Measurements from ENCODE around the gene HDAC4. TPM values are rescaled to one million over a fixed set of nuclear protein-coding genes. Genes with fewer than 3 reads are reported as not detected.

Gene HDAC4
- total RNA-seq, 1 experiment from 2014 or later, result 44.4 TPM

DNA sequence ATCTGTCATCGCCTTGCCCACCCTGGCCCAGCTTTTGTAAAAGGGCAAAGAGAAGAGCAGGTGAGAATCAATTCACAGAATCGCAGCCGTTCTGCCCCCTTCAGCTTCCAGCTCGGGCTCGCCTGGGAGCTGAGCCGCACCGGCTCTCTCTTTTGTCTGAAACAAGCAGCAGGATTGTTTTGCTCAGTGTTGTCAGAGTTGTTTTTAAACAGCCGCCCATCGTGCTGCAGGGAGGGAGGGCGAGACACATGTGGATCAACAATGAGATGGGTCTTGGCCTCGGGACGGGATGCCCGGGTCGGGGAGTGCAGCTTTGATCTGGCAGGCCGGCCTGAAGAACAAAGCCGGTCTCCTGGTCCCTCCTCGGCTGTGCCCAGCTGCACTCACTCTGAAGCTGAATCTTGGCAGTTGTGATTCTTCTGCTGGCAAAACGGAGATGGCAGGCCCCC, 39.7 kb upstream of the HDAC4 start:
- Mint-ChIP-seq H3K27me3 (ENCODE audit: low read depth) (peaks cover 30% of the 10 kb centered on the region), H3K4me1 (peaks cover 21% of the 10 kb centered on the region), H3K27ac (peak overlapping the region; percentile 23; the same call in 1 of the 2 replicates), H3K36me3 (no peaks in the 10 kb centered on the region), H3K4me3 (peak overlapping the region; percentile 64), H3K9me3 (peaks cover 14% of the 10 kb centered on the region)
- ChIA-PET POLR2A (no interaction called here), CTCF (interaction anchor here (0.8 to 1.3 kb wide), 5 partner anchors 40 to 384 kb away, joined by 3 to 6 read pairs (median 3); partner anchors contain the start of gene HDAC4)
- TF ChIP-seq ZNF121 (CRISPR knock-in tag; IDR thresholded peaks at IDR 0.05) (no peak), MXD4 (CRISPR knock-in tag; IDR thresholded peaks at IDR 0.05; ENCODE audit: borderline replicate concordance) (no peak), ZNF219 (CRISPR knock-in tag; IDR thresholded peaks at IDR 0.05; ENCODE audit: borderline replicate concordance) (no peak), RORB (CRISPR knock-in tag; IDR thresholded peaks at IDR 0.05) (no peak), NR1H2 (CRISPR knock-in tag; IDR thresholded peaks at IDR 0.05) (no peak), IRF2 (CRISPR knock-in tag; IDR thresholded peaks at IDR 0.05; ENCODE audit: borderline replicate concordance, low read depth) (no peak), ZBTB21 (CRISPR knock-in tag; IDR thresholded peaks at IDR 0.05; ENCODE audit: borderline replicate concordance) (no peak)
- TF ChIP-seq, protein P1, sequence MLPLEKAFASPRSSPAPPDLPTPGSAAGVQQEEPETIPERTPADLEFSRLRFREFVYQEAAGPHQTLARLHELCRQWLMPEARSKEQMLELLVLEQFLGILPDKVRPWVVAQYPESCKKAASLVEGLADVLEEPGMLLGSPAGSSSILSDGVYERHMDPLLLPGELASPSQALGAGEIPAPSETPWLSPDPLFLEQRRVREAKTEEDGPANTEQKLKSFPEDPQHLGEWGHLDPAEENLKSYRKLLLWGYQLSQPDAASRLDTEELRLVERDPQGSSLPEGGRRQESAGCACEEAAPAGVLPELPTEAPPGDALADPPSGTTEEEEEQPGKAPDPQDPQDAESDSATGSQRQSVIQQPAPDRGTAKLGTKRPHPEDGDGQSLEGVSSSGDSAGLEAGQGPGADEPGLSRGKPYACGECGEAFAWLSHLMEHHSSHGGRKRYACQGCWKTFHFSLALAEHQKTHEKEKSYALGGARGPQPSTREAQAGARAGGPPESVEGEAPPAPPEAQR (CRISPR knock-in tag; IDR thresholded peaks at IDR 0.05), result no peak
- TF ChIP-seq, protein P2, sequence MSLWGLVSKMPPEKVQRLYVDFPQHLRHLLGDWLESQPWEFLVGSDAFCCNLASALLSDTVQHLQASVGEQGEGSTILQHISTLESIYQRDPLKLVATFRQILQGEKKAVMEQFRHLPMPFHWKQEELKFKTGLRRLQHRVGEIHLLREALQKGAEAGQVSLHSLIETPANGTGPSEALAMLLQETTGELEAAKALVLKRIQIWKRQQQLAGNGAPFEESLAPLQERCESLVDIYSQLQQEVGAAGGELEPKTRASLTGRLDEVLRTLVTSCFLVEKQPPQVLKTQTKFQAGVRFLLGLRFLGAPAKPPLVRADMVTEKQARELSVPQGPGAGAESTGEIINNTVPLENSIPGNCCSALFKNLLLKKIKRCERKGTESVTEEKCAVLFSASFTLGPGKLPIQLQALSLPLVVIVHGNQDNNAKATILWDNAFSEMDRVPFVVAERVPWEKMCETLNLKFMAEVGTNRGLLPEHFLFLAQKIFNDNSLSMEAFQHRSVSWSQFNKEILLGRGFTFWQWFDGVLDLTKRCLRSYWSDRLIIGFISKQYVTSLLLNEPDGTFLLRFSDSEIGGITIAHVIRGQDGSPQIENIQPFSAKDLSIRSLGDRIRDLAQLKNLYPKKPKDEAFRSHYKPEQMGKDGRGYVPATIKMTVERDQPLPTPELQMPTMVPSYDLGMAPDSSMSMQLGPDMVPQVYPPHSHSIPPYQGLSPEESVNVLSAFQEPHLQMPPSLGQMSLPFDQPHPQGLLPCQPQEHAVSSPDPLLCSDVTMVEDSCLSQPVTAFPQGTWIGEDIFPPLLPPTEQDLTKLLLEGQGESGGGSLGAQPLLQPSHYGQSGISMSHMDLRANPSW (CRISPR knock-in tag; conservative IDR thresholded peaks at IDR 0.05; ENCODE audit: low read depth), result no peak
- TF ChIP-seq, protein P3, sequence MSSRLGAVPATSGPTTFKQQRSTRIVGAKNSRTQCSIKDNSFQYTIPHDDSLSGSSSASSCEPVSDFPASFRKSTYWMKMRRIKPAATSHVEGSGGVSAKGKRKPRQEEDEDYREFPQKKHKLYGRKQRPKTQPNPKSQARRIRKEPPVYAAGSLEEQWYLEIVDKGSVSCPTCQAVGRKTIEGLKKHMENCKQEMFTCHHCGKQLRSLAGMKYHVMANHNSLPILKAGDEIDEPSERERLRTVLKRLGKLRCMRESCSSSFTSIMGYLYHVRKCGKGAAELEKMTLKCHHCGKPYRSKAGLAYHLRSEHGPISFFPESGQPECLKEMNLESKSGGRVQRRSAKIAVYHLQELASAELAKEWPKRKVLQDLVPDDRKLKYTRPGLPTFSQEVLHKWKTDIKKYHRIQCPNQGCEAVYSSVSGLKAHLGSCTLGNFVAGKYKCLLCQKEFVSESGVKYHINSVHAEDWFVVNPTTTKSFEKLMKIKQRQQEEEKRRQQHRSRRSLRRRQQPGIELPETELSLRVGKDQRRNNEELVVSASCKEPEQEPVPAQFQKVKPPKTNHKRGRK (CRISPR knock-in tag; IDR thresholded peaks at IDR 0.05; ENCODE audit: borderline replicate concordance), result no peak
- DNase-seq (ENCODE audit: low spot score) (peak; percentile 26), ATAC-seq (peak; percentile 80)

DNA sequence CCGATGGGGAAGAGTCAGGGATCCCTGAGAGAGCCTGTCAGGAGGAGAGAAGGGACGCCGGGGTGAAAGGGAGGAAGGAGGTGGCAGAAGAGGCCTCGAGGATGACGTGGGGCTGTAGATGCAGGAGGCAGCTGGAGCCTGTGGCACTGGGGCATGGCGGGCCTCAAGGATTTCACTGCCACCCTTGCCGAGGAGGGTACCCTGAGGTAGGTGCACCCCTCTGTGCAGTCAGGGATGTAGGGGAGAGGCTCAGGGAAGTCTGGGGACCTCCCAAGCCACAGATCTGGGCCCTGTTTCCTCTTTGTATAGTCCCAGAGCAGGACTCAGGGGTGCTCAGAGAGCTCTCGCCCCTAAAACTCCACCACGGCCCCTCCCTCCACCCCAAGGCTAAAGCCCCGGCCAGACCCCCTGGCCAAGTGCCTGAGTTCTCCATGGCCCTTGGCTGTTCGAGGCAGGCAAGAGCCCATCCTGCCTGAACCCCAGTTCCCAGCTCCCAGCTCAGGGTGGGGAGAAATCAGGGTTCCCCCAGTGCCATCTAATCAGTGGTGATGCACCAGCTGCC, 39.0 kb upstream of the HDAC4 start:
- TF ChIP-seq ZNF219 (CRISPR knock-in tag; IDR thresholded peaks at IDR 0.05; ENCODE audit: borderline replicate concordance) (no peak), ZNF138 (CRISPR knock-in tag; conservative IDR thresholded peaks at IDR 0.05) (no peak)
- ChIA-PET POLR2A (no interaction called here), CTCF (interaction anchor here (0.8 to 1.3 kb wide), 3 partner anchors 39 to 301 kb away, joined by 3 to 6 read pairs (median 3); partner anchors contain the start of gene HDAC4)

DNA sequence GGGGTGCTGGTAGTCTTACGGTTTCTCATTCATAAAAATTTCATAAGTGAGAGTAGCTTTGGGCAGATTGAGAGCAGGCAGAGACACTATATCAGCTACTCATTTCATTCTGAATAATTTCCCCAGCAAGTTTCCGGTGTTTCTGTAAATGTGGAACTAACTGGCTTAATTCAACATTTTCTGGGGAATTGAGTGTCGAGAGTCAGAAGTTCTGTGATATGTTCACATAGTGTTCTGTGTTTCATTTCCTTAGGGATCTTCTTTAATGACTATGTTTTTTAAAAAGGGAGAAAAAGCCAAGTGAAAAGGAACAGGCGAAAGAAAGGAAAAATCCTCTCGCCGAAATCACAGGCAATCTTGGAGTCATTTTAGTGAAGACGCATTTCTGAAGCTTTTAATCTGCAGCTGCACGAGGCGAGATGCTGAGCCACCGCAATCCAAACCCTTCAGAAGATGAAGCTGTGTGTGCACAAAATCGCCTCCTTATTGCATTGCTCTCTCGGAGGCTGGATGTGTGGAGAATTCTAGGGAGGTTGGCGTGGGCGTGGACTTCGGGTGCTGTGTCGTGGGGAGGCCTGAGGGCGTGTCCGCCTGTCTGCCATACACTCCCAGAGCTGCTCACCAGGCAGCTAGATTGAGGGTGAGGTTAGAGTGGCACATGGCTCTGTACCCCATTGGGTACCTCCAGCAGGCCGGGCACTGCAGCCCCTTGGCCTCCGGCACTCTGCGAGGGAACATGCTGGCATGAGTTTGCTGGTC, 38.4 kb upstream of the HDAC4 start:
- ChIA-PET CTCF (no interaction called here), POLR2A (no interaction called here)
- DNase-seq (ENCODE audit: low spot score) (no peak), ATAC-seq (no peak)
- peaks cover 19% of the 10 kb centered on the region for H3K4me1 Mint-ChIP-seq
- H3K27ac Mint-ChIP-seq, result no peak overlapping the region
- H3K9me3 Mint-ChIP-seq, result peaks cover 14% of the 10 kb centered on the region
- no peak overlapping the region for H3K4me3 Mint-ChIP-seq
- H3K27me3 Mint-ChIP-seq (ENCODE audit: low read depth), result peaks cover 30% of the 10 kb centered on the region
- no peaks in the 10 kb centered on the region for H3K36me3 Mint-ChIP-seq
- no peak for TF ChIP-seq CBFB (CRISPR knock-in tag; IDR thresholded peaks at IDR 0.05; ENCODE audit: low read depth)
- no peak for TF ChIP-seq ZNF138 (CRISPR knock-in tag; conservative IDR thresholded peaks at IDR 0.05)
- no peak for TF ChIP-seq IRF2 (CRISPR knock-in tag; IDR thresholded peaks at IDR 0.05; ENCODE audit: borderline replicate concordance, low read depth)
- TF ChIP-seq, protein P4, sequence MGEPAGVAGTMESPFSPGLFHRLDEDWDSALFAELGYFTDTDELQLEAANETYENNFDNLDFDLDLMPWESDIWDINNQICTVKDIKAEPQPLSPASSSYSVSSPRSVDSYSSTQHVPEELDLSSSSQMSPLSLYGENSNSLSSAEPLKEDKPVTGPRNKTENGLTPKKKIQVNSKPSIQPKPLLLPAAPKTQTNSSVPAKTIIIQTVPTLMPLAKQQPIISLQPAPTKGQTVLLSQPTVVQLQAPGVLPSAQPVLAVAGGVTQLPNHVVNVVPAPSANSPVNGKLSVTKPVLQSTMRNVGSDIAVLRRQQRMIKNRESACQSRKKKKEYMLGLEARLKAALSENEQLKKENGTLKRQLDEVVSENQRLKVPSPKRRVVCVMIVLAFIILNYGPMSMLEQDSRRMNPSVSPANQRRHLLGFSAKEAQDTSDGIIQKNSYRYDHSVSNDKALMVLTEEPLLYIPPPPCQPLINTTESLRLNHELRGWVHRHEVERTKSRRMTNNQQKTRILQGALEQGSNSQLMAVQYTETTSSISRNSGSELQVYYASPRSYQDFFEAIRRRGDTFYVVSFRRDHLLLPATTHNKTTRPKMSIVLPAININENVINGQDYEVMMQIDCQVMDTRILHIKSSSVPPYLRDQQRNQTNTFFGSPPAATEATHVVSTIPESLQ (CRISPR knock-in tag; IDR thresholded peaks at IDR 0.05), result no peak
- no peak for TF ChIP-seq NR3C1 (CRISPR knock-in tag; conservative IDR thresholded peaks at IDR 0.05; ENCODE audit: low read depth)
- TF ChIP-seq ATF1 (CRISPR knock-in tag; IDR thresholded peaks at IDR 0.05), result no peak
- TF ChIP-seq, protein P5, sequence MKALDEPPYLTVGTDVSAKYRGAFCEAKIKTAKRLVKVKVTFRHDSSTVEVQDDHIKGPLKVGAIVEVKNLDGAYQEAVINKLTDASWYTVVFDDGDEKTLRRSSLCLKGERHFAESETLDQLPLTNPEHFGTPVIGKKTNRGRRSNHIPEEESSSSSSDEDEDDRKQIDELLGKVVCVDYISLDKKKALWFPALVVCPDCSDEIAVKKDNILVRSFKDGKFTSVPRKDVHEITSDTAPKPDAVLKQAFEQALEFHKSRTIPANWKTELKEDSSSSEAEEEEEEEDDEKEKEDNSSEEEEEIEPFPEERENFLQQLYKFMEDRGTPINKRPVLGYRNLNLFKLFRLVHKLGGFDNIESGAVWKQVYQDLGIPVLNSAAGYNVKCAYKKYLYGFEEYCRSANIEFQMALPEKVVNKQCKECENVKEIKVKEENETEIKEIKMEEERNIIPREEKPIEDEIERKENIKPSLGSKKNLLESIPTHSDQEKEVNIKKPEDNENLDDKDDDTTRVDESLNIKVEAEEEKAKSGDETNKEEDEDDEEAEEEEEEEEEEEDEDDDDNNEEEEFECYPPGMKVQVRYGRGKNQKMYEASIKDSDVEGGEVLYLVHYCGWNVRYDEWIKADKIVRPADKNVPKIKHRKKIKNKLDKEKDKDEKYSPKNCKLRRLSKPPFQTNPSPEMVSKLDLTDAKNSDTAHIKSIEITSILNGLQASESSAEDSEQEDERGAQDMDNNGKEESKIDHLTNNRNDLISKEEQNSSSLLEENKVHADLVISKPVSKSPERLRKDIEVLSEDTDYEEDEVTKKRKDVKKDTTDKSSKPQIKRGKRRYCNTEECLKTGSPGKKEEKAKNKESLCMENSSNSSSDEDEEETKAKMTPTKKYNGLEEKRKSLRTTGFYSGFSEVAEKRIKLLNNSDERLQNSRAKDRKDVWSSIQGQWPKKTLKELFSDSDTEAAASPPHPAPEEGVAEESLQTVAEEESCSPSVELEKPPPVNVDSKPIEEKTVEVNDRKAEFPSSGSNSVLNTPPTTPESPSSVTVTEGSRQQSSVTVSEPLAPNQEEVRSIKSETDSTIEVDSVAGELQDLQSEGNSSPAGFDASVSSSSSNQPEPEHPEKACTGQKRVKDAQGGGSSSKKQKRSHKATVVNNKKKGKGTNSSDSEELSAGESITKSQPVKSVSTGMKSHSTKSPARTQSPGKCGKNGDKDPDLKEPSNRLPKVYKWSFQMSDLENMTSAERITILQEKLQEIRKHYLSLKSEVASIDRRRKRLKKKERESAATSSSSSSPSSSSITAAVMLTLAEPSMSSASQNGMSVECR (CRISPR knock-in tag; IDR thresholded peaks at IDR 0.05; ENCODE audit: borderline replicate concordance), result no peak
- no peak for TF ChIP-seq MYBL2 (CRISPR knock-in tag; IDR thresholded peaks at IDR 0.05)

More for the DNA sequence above, 39.0 kb upstream of the HDAC4 start:
- Mint-ChIP-seq H3K4me3 (no peak overlapping the region), H3K27me3 (ENCODE audit: low read depth) (peaks cover 30% of the 10 kb centered on the region), H3K4me1 (peaks cover 19% of the 10 kb centered on the region), H3K36me3 (no peaks in the 10 kb centered on the region), H3K9me3 (peaks cover 14% of the 10 kb centered on the region), H3K27ac (no peak overlapping the region)
- no peak for ATAC-seq
- DNase-seq (ENCODE audit: low spot score), result no peak

Measured in WTC11 (cell line).